K562 (cell line): Measurements from ENCODE around the gene CCDC138. TPM values are rescaled to one million over a fixed set of nuclear protein-coding genes. Genes with fewer than 3 reads are reported as not detected.

Source experiments
- CCAR2 ChIP-seq: fragments of 200-400 bp; formaldehyde crosslinking; IDR thresholded peaks from 2 replicates; pipeline ENCODE4 v1.6.1; 2017; ENCODE audit warnings: mild to moderate bottlenecking, low read depth, low read length
- CREM ChIP-seq: IDR thresholded peaks from 2 replicates; pipeline ENCODE4 v1.6.1; 2014; ENCODE audit warnings: antibody characterized with exemption, low read depth
- CUX1 ChIP-seq: fragments of 200-800 bp; sonication (Bioruptor generic); IDR thresholded peaks from 2 replicates; pipeline ENCODE4 v1.6.1; 2016; ENCODE audit warnings: missing genetic modification characterization, missing compliant biosample characterization
- DDX20 ChIP-seq: fragments of 450-650 bp; IDR thresholded peaks from 2 replicates; pipeline ENCODE4 v1.6.1; 2016; ENCODE audit warnings: missing genetic modification characterization, low read depth, mild to moderate bottlenecking, missing compliant biosample characterization, moderate library complexity
- E2F5 ChIP-seq: sonication (generic); formaldehyde crosslinking; IDR thresholded peaks from 2 replicates; pipeline ENCODE4 v1.8.0; 2022; ENCODE audit warnings: mild to moderate bottlenecking, missing genetic modification reagents
- E4F1 ChIP-seq: fragments of 250-450 bp; sonication (Bioruptor Pico); IDR thresholded peaks from 2 replicates; pipeline ENCODE4 v1.5.0; 2021; ENCODE audit warnings: mild to moderate bottlenecking, borderline replicate concordance
- MAX ChIP-seq: sonication (generic); formaldehyde crosslinking; IDR thresholded peaks from 2 replicates; pipeline ENCODE4 v1.9.0; 2022; ENCODE audit warnings: mild to moderate bottlenecking, missing genetic modification reagents
- NFIX ChIP-seq: fragments of 250-450 bp; sonication (Bioruptor Pico); IDR thresholded peaks from 2 replicates; pipeline ENCODE4 v1.4.0; 2020; ENCODE audit warnings: low read depth, mild to moderate bottlenecking, moderate library complexity
- NR4A1 ChIP-seq, 2 experiments: fragments of 250-450 bp in 1 of 2; fragments of 450-650 bp in 1 of 2; sonication (Bioruptor Pico) in 1 of 2; IDR thresholded peaks; 2 replicates each; pipeline versions ENCODE4 v1.4.0 to v1.6.1; 2016 to 2020; ENCODE audit warnings: mild to moderate bottlenecking in 2 of 2, missing compliant biosample characterization in 1 of 2, missing genetic modification characterization in 1 of 2, moderate library complexity in 1 of 2
- RFX1 ChIP-seq: fragments of 450-650 bp; IDR thresholded peaks from 2 replicates; pipeline ENCODE4 v1.6.1; 2016; ENCODE audit warnings: mild to moderate bottlenecking, moderate library complexity
- VEZF1 ChIP-seq: fragments of 200-800 bp; sonication (Bioruptor generic); IDR thresholded peaks from 2 replicates; pipeline ENCODE4 v1.6.1; 2017; ENCODE audit warnings: missing genetic modification characterization, missing compliant biosample characterization
- ZKSCAN3 ChIP-seq: fragments of 250-450 bp; sonication (Bioruptor Pico); IDR thresholded peaks from 2 replicates; pipeline ENCODE4 v1.4.0; 2020
- ZNF408 ChIP-seq: fragments of 250-450 bp; sonication (Bioruptor Pico); IDR thresholded peaks from 2 replicates; pipeline ENCODE4 v1.4.0; 2020; ENCODE audit warnings: low read depth, mild to moderate bottlenecking, moderate library complexity
- polyA plus RNA-seq, 8 experiments: library from polyadenylated mRNA; depleted of rRNA in 4 of 8; stranded (reverse) in 5 of 8; unstranded in 3 of 8; fragments of >200 nt; fragmentation: Nextera tagmentation in 2 of 8; fragmentation: Illumina TruSeq in 1 of 8; extraction: Ambion mirVana in 2 of 8; extraction: Trizol in 1 of 8; gene quantifications; 2 replicates each; pipeline versions ENCODE4 v1.2.1 to v1.2.3, GENCODE V29; 2011 to 2014; ENCODE audit warnings: inconsistent platforms in 1 of 8, missing spikeins in 1 of 8
- total RNA-seq, 7 experiments: library from RNA; depleted of rRNA in 6 of 7; stranded (reverse); fragments of >200 nt in 6 of 7; fragmentation: Illumina TruSeq in 2 of 7; extraction: Trizol in 2 of 7; gene quantifications; 2 replicates each; pipeline versions ENCODE4 v1.2.1 to v1.2.3, GENCODE V29; 2011 to 2021; ENCODE audit warnings: low replicate concordance in 1 of 7

CCDC138 gene
- total and polyA plus RNA-seq, 9 of the 15 experiments (the other 6 are each of a cell fraction or from before 2014, with no cell fraction given): 17.5 to 44.6 (median 26.7) TPM

GRCh38 chr2:108786354-108787215 lies at the start of gene CCDC138 (continued):
- peak; percentile 49 for TF ChIP-seq RFX1
- TF ChIP-seq CCAR2: no peak
- no peak for TF ChIP-seq NR4A1 (CRISPR knock-in tag; IDR thresholded peaks at IDR 0.05)
- TF ChIP-seq NR4A1 (tag; IDR thresholded peaks at IDR 0.05): 0 out of 2 replicates have a peak, but pooled peaks have one; percentile 38
- TF ChIP-seq NFIX (CRISPR knock-in tag): no peak
- TF ChIP-seq ZNF408 (CRISPR knock-in tag): no peak
- TF ChIP-seq DDX20 (tag): no peak
- TF ChIP-seq MAX (CRISPR knock-in tag): peak; percentile 77
- TF ChIP-seq CREM: peak; percentile 91
- no peak for TF ChIP-seq ZKSCAN3 (CRISPR knock-in tag)
- TF ChIP-seq CUX1 (CRISPR knock-in tag): no peak
- peak; percentile 97 for TF ChIP-seq VEZF1
- no peak for TF ChIP-seq E2F5 (CRISPR knock-in tag)
- TF ChIP-seq E4F1 (CRISPR knock-in tag): no peak
